OCI-LY7 (cell line): ENCODE results near the gene IKZF1. TPM values are rescaled to one million over a fixed set of nuclear protein-coding genes. Genes with fewer than 3 reads are reported as not detected.

Source experiments
- BruUV-seq: library from RNA; stranded (reverse); fragments of 400-500 nt; replicated peaks from 2 replicates; lab custom pipeline; 2021; lab: Mats Ljungman, UMichigan
- CTCF ChIA-PET: fragments of 300-600 bp; sonication (Branson Sonifier 250); formaldehyde crosslinking; loops from one replicate; lab custom pipeline; 2022; ENCODE audit warnings: antibody characterized with exemption; ENCODE audit not compliant: unreplicated experiment; lab: Charles Lee
- POLR2A ChIA-PET: fragments of 300-600 bp; sonication (Branson Sonifier 250); formaldehyde crosslinking; loops from one replicate; lab custom pipeline; 2022; ENCODE audit warnings: antibody characterized with exemption; lab: Charles Lee
- DNase-seq: peaks from one replicate; pipeline ENCODE4 v3.0.0-alpha.2; 2015; ENCODE audit warnings: low spot score
- H2AFZ ChIP-seq: fragments of 200-600 bp; sonication (generic), shearing (Covaris generic); 2 replicates; pipeline ENCODE4 v1.6.1; 2014; ENCODE audit warnings: mild to moderate bottlenecking, antibody characterized with exemption, low read length, moderate library complexity
- H3K27ac ChIP-seq: fragments of 200-600 bp; sonication (generic); 2 replicates; pipeline ENCODE4 v1.5.1; 2014; ENCODE audit warnings: mixed run types, low read depth, mild to moderate bottlenecking, moderate library complexity, low read length, inconsistent platforms; ENCODE audit not compliant: poor library complexity, severe bottlenecking
- H3K36me3 ChIP-seq: fragments of 200-600 bp; sonication (generic); 2 replicates; pipeline ENCODE4 v1.6.1; 2014; ENCODE audit warnings: mild to moderate bottlenecking, antibody characterized with exemption, low read length, moderate library complexity, mixed read lengths; ENCODE audit not compliant: insufficient read depth
- H3K4me1 ChIP-seq: fragments of 200-600 bp; sonication (generic); 2 replicates; pipeline ENCODE4 v1.5.1; 2014; ENCODE audit warnings: mild to moderate bottlenecking, low read length; ENCODE audit not compliant: insufficient read depth, poor library complexity, severe bottlenecking
- H3K4me2 ChIP-seq: fragments of 200-600 bp; sonication (generic); 2 replicates; pipeline ENCODE4 v1.6.1; 2014; ENCODE audit warnings: mild to moderate bottlenecking, low read length
- H3K4me3 ChIP-seq: fragments of 200-600 bp; sonication (generic); 2 replicates; pipeline ENCODE4 v1.5.1; 2014; ENCODE audit warnings: mild to moderate bottlenecking, low read depth, low read length; ENCODE audit not compliant: poor library complexity, severe bottlenecking
- H3K79me2 ChIP-seq: fragments of 200-600 bp; sonication (generic); 2 replicates; pipeline ENCODE4 v1.6.1; 2016; ENCODE audit warnings: low read depth, mild to moderate bottlenecking, low read length, moderate library complexity, mixed read lengths; ENCODE audit not compliant: insufficient read depth
- H3K9me2 ChIP-seq: fragments of 200-600 bp; sonication (generic); 2 replicates; pipeline ENCODE4 v1.6.1; 2016; ENCODE audit warnings: mild to moderate bottlenecking, low read length, mixed read lengths; ENCODE audit not compliant: insufficient read depth
- H3K9me3 ChIP-seq: fragments of 200-600 bp; sonication (generic); 2 replicates; pipeline ENCODE4 v1.6.1; 2014; ENCODE audit warnings: mild to moderate bottlenecking, mixed run types, low read length, mixed read lengths
- H4K20me1 ChIP-seq: fragments of 200-600 bp; sonication (generic); 2 replicates; pipeline ENCODE4 v1.6.1; 2014; ENCODE audit warnings: mild to moderate bottlenecking, antibody characterized with exemption, low read length, moderate library complexity, mixed read lengths; ENCODE audit not compliant: insufficient read depth
- EZH2phosphoT487 ChIP-seq: fragments of 200-600 bp; sonication (generic); IDR thresholded peaks from 2 replicates; pipeline ENCODE4 v1.6.1; 2018; ENCODE audit warnings: low read depth, borderline replicate concordance, mild to moderate bottlenecking, mixed run types, antibody characterized with exemption, low read length, moderate library complexity, mixed read lengths
- intact Hi-C: fragments of 100-400 bp; cut with micrococcal nuclease; formaldehyde crosslinking; loops from one replicate; pipeline ENCODE4 v1.10.0; 2022; ENCODE audit not compliant: unreplicated experiment
- total RNA-seq, 2 experiments: library from RNA; depleted of rRNA in 1 of 2; stranded (reverse); fragments of >200 nt in 1 of 2; shearing (Covaris generic) in 1 of 2; gene quantifications; 2 replicates each; pipeline ENCODE4 v1.2.3, GENCODE V29; 2014 to 2022
- TF ChIP-seq, protein P1 (sequence below): fragments of 200-600 bp; sonication (generic); conservative IDR thresholded peaks from 2 replicates; pipeline ENCODE4 v1.5.1; 2014; ENCODE audit warnings: mild to moderate bottlenecking, antibody characterized with exemption, low read length, moderate library complexity, mixed read lengths

Gene IKZF1
- total RNA-seq, 2 experiments from 2014 or later = 108 to 161 TPM

DNA sequence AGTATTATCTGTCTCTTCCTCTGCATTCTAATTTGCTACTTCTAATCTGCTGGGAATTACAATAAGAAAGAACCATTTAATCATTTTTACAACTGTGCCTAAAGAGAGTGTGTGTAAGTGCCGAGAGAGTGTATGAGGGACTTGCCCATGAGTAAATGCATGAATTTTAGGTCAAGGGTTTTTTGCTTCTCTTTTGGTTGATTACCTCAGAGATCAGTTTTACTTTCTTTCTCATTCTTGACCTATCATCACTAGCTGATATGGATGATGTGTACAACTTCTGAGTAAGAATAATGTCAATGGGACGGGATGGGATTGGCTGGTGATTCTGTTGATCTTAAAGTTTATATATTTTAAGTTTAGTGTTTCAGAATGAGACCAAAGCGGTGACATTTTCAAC lies 47.8 kb downstream of the IKZF1 start:
- no peaks in the 10 kb centered on the region for H3K9me3 ChIP-seq
- intact Hi-C loops = loop anchor here (5.0 kb wide), 1 partner anchor 205 kb away; no protein-coding TSS in a partner anchor
- no peak for DNase-seq
- peaks cover 45% of the 10 kb centered on the region for H3K79me2 ChIP-seq
- peaks cover 44% of the 10 kb centered on the region for H3K4me1 ChIP-seq
- H3K36me3 ChIP-seq = peaks cover 89% of the 10 kb centered on the region
- TF ChIP-seq, protein P1, sequence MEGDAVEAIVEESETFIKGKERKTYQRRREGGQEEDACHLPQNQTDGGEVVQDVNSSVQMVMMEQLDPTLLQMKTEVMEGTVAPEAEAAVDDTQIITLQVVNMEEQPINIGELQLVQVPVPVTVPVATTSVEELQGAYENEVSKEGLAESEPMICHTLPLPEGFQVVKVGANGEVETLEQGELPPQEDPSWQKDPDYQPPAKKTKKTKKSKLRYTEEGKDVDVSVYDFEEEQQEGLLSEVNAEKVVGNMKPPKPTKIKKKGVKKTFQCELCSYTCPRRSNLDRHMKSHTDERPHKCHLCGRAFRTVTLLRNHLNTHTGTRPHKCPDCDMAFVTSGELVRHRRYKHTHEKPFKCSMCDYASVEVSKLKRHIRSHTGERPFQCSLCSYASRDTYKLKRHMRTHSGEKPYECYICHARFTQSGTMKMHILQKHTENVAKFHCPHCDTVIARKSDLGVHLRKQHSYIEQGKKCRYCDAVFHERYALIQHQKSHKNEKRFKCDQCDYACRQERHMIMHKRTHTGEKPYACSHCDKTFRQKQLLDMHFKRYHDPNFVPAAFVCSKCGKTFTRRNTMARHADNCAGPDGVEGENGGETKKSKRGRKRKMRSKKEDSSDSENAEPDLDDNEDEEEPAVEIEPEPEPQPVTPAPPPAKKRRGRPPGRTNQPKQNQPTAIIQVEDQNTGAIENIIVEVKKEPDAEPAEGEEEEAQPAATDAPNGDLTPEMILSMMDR = no peak
- H3K9me2 ChIP-seq = no peaks in the 10 kb centered on the region
- H3K27ac ChIP-seq = peak overlapping the region; percentile 42
- no TSS peak for BruUV-seq
- H2AFZ ChIP-seq = no peak overlapping the region
- H4K20me1 ChIP-seq = no peaks in the 10 kb centered on the region
- ChIA-PET CTCF (interaction anchor here (1.0 kb wide), 1 partner anchor 10 kb away, joined by 3 read pairs; no protein-coding TSS in a partner anchor), POLR2A (interaction anchor here (0.6 to 7.4 kb wide), 18 partner anchors 8 to 138 kb away, joined by 3 to 94 read pairs (median 4); no protein-coding TSS in a partner anchor)
- H3K4me3 ChIP-seq = no peak overlapping the region
- H3K4me2 ChIP-seq = peak overlapping the region; percentile 63; the same call in 1 of the 2 replicates

DNA sequence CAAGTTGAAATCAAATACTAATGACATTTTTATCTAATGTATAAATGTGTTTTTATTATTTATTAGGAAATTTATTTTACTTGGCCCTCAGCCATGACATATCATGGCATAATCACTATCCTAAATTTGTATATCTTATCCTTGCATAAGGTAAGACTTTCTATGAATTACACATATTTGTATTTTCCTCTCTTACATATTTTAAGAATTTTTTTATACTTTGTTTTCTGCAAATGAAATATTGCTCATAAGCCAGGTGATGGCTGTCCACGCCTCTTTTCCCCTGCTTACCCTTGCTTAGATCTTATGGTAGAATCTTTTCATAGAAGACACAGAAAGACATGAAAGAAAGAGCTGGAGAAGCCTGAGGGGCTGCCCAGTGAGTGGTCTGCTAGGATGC lies 48.2 kb downstream of the IKZF1 start:
- BruUV-seq = no TSS peak
- Histone ChIP-seq H3K4me1 (peaks cover 44% of the 10 kb centered on the region), H3K9me3 (no peaks in the 10 kb centered on the region), H3K4me2 (no peak overlapping the region), H3K36me3 (peaks cover 89% of the 10 kb centered on the region), H3K27ac (no peak overlapping the region), H3K9me2 (no peaks in the 10 kb centered on the region), H2AFZ (no peak overlapping the region), H3K4me3 (no peak overlapping the region), H3K79me2 (peaks cover 45% of the 10 kb centered on the region), H4K20me1 (no peaks in the 10 kb centered on the region)
- DNase-seq = no peak
- intact Hi-C loops = loop anchor here (5.0 kb wide), 1 partner anchor 205 kb away; no protein-coding TSS in a partner anchor
- ChIA-PET CTCF (interaction anchor here (1.0 kb wide), 1 partner anchor 9 kb away, joined by 3 read pairs; no protein-coding TSS in a partner anchor), POLR2A (interaction anchor here (0.6 to 1.2 kb wide), 4 partner anchors 9 to 37 kb away, joined by 3 to 5 read pairs (median 4); no protein-coding TSS in a partner anchor)
- TF ChIP-seq, protein P1 = no peak
- no peak for TF ChIP-seq EZH2phosphoT487

DNA sequence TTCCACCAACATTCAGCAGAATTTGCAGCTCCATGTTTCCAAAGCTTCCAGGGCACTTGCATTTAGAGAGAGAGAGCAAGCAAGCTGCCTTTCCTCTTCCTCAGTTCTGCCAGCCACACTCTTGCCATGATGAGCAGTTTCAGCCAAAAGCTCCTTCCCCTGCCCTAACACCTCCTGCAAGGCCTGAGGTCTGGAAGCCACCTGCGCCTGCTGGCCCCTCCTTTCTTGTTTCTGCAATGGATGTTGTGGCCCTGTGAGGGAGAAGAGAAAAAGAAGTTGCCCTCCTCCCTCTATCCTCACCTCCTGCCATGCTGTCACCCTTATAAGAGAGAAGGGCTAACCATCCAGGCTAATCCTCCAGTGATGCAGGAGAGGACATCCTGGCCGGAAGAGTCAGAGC lies 48.7 kb downstream of the IKZF1 start:
- Histone ChIP-seq H3K4me2 (no peak overlapping the region), H3K36me3 (peaks cover 89% of the 10 kb centered on the region), H4K20me1 (no peaks in the 10 kb centered on the region), H3K9me2 (no peaks in the 10 kb centered on the region), H3K4me3 (no peak overlapping the region), H2AFZ (no peak overlapping the region), H3K4me1 (peaks cover 44% of the 10 kb centered on the region), H3K79me2 (peaks cover 45% of the 10 kb centered on the region), H3K27ac (no peak overlapping the region), H3K9me3 (no peaks in the 10 kb centered on the region)
- ChIA-PET POLR2A (interaction anchor here (0.6 to 0.9 kb wide), 3 partner anchors 9 to 33 kb away, joined by 3 to 5 read pairs (median 4); no protein-coding TSS in a partner anchor), CTCF (interaction anchor here (1.0 kb wide), 1 partner anchor 9 kb away, joined by 3 read pairs; no protein-coding TSS in a partner anchor)
- no TSS peak for BruUV-seq
- intact Hi-C loops = loop anchor here (5.0 kb wide), 1 partner anchor 206 kb away; no protein-coding TSS in a partner anchor
- TF ChIP-seq, protein P1 = no peak
- no peak for DNase-seq
